C4-2B (cell line): ENCODE results near the gene PCGF2.
A peak's percentile ranks its signal among the peaks of the same experiment; 100 is the strongest.
"Not testable (repeated sequence)": the region's sequence is repeated elsewhere in the genome, so short reads cannot be mapped to it uniquely, and the experiment has no call there.

Experiments used
- H3K27ac ChIP-seq: fragments of 450-650 bp; 2 replicates; pipeline ENCODE4 v1.5.1; 2017
- ZFX ChIP-seq: fragments of 450-650 bp; IDR thresholded peaks from 2 replicates; pipeline ENCODE4 v1.6.1; 2017
- TF ChIP-seq, protein P1 (sequence below): fragments of 450-650 bp; conservative IDR thresholded peaks from 2 replicates; pipeline ENCODE4 v1.5.1; 2017; ENCODE audit warnings: mild to moderate bottlenecking

Gene PCGF2

DNA sequence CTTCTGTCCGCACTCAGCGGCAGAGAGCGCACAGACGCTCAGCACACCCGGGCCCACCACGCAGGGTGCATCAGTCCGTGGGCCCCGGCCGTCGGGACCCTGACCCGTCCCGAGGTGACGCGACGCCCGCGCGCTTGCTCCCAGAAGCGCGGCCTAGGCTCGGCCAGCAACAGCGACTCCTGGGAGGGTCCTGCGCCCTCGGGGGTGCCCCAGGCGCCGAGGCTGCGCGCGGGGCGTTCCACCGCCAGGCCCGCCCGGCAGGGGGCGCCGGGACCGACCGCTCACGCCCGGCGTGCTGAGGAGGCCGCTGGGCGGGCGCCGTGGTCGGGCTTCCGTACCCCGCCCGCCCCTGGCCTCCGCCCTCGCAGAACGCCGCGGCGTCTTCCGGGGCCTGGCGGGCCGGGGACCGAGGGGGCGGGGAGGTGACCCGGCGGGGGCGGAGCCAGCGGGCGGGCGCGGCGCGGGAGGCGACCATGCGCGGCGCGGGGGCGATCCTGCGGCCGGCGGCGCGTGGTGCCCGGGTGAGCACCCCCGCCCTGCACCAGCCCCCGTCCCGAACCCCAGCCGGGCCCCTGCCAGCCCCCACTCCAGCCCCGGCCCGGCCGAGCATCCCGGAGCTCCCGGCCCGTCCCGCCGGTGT is 18.1 kb downstream of the PCGF2 start, which contains the start of gene CISD3:
Gene CISD3 (plus strand): TSS at position 456 of the 640 bp plus-strand sequence. CDS start 18 bp downstream, at position 474.
- TF ChIP-seq ZFX = 0 out of 2 replicates have a peak, but pooled peaks have one; percentile 23
- TF ChIP-seq, protein P1, sequence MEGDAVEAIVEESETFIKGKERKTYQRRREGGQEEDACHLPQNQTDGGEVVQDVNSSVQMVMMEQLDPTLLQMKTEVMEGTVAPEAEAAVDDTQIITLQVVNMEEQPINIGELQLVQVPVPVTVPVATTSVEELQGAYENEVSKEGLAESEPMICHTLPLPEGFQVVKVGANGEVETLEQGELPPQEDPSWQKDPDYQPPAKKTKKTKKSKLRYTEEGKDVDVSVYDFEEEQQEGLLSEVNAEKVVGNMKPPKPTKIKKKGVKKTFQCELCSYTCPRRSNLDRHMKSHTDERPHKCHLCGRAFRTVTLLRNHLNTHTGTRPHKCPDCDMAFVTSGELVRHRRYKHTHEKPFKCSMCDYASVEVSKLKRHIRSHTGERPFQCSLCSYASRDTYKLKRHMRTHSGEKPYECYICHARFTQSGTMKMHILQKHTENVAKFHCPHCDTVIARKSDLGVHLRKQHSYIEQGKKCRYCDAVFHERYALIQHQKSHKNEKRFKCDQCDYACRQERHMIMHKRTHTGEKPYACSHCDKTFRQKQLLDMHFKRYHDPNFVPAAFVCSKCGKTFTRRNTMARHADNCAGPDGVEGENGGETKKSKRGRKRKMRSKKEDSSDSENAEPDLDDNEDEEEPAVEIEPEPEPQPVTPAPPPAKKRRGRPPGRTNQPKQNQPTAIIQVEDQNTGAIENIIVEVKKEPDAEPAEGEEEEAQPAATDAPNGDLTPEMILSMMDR = peak; percentile 98
- H3K27ac ChIP-seq = peak within 1 kb of the TSS; percentile 95

DNA sequence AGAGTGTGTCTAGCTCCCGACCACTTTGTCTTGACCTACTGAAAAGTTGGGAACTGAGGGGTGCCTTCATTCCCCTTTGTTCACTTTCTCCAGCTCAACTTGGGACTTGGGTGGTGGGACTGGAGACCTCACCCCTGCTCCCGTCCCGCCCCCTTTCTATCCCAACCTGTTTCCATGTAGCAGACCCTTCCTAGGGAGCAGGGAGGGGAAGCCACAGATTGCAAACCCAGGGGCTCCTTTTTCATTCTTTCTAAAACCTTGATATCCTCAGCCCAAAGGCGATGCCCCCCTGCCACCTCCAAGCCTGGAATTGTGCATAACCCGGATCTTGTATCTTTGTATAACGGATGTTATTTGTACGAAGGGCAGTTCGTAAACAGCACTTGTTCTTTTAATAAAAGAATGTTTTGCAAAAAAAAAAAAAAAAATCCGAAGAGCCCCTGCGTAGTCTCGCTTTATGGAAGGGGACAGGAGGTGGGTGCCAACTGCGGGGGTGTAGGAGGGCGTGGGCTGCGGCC is 18.7 kb downstream of the PCGF2 start:
- H3K27ac ChIP-seq = peak overlapping the region; percentile 95
- no peak for TF ChIP-seq ZFX
- TF ChIP-seq, protein P1 = no peak

DNA sequence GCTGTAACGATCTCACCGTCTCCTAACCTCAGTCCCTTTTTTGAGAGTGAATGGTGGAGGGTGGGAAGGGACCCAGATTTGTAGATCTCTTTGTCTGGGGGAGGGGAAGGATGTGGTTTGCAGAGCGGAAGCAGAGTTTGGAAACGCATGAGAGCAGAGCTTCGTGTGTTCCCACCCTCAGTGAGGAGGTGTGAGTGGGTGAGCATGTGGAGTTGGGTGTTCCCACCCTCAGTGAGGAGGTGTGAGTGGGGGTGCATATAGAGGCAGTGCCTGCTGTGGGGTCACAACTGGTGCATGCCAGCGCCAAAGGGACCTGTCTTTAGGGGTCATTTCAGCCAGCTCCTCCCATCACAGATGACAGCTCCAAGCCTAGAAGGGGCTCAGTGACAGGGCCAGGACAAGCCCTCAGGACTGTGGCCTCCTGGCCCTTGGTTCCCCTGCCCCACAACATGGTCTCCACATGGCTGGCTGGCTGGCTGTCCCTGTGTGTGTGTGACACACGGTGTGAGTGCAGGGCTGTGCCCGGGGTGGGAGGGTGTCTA is 19.8 kb downstream of the PCGF2 start:
- peak overlapping the region; percentile 95; the same call in 1 of the 2 replicates for H3K27ac ChIP-seq

DNA sequence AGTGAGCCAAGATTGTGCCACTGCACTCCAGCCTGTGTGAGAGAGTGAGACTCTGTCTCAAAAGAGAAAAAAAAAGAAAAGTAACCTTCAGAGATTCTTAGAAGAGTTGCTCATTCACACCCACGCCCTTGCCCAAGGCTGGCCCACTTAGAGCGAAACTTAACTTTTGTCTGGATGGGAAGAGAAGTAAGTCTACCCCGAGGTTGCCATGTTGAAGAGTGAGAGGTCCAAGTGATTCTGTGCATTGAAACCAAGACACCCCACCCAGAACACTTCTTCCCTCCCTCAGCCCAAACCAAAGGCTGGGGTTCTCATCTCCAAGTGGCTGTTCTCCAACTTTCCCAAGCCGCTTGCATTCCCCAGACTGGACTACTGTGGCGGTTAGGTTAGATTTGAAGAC is 20.4 kb downstream of the PCGF2 start:
- no peak overlapping the region for H3K27ac ChIP-seq

More for the DNA sequence above, 19.8 kb downstream of the PCGF2 start:
- TF ChIP-seq, protein P1 = no peak
- TF ChIP-seq ZFX = no peak

DNA sequence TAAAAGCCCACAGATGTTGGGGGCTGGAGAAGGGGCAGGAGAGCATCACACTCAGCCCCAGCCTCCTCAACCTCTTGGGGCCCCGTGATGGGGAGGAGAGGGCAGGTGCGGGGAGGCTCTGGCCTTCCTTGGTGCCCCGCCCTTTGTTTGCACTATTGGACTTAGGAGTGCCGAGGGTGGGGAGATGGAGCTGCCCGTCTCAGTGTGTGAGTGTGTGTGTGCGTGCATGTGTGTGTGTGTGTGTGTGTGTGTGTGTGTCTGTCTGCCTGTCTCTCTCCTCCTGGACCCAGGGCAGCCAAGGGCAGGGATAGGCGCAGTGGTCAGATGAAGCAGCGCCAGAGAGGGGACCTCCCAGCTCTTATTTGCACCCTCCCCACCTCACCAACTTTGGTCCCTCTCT is 22.0 kb downstream of the PCGF2 start:
- not testable (repeated sequence) for H3K27ac ChIP-seq

More for the DNA sequence above, 20.4 kb downstream of the PCGF2 start:
- TF ChIP-seq ZFX = no peak
- TF ChIP-seq, protein P1 = no peak

DNA sequence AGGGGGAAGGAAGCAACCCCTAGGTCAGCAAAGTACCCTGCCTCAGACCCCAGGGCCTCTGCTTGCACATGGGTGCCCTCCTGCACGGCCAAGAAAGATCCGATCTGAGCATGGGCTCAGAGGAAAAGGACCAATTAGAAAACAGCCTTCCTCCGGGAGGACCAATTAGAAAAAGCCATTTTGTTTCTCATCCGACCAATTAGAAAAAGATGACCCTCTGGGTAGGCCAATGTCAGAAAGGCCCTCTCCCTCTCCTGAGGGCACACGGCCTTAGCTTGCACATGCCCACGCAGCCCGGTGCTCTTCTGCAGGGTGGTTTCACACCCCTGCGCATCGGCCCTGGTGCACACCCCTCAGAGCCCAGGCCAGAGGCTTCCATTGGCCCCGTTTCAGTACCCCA is 23.1 kb downstream of the PCGF2 start:
- TF ChIP-seq, protein P1 = no peak
- no peak for TF ChIP-seq ZFX
- no peak overlapping the region for H3K27ac ChIP-seq

DNA sequence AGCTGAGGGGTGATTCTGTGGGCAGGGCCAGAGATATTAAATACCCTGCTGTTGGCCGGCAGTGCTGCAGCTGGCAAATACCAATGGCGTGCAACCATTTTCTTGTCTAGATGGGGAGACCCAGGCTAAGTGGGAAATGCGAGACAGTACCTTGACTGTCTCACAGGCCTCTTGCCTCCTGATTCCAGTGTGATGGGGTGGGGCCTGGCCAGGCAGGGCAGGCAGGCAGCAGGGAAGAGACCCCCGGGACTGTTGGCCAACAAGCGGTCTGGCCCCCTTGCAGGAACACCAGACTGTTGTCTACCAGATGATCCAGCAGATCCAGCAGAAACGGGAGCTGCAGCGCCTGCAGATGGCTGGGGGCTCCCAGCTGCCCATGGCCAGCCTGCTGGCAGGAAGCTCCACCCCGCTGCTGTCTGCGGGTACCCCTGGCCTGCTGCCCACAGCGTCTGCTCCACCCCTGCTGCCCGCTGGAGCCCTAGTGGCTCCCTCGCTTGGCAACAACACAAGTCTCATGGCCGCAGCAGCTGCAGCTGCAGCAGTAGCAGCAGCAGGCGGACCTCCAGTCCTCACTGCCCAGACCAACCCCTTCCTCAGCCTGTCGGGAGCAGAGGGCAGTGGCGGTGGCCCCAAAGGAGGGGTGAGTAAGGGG is 23.7 kb downstream of the PCGF2 start:
- no peak overlapping the region for H3K27ac ChIP-seq

More for the DNA sequence above, 23.7 kb downstream of the PCGF2 start:
- no peak for TF ChIP-seq ZFX
- TF ChIP-seq, protein P1 = no peak
